Duodenal mucosa (tissue), 2 donors: ENCODE measurements around the gene SCGN.

ENCODE experiments used
- H3K27ac ChIP-seq: one replicate; pipeline ENCODE4 v1.7.0; 2013; ENCODE audit warnings: low read depth, low read length
- H3K27me3 ChIP-seq, 2 donors: one replicate each; pipeline ENCODE4 v1.7.0; 2013; ENCODE audit warnings: low read length in 2 of 2, control low read depth in 1 of 2; ENCODE audit not compliant: insufficient read depth in 2 of 2, control insufficient read depth in 1 of 2
- H3K36me3 ChIP-seq, 2 donors: one replicate each; pipeline ENCODE4 v1.7.0; 2013; ENCODE audit warnings: low read length in 2 of 2, control low read depth in 1 of 2; ENCODE audit not compliant: insufficient read depth in 2 of 2, control insufficient read depth in 1 of 2
- H3K4me1 ChIP-seq, 2 donors: one replicate each; pipeline ENCODE4 v1.7.0; 2013; ENCODE audit warnings: low read length in 2 of 2, control low read depth in 1 of 2; ENCODE audit not compliant: insufficient read depth in 2 of 2, control insufficient read depth in 1 of 2
- H3K4me3 ChIP-seq, 2 donors: one replicate each; pipeline ENCODE4 v1.7.0; 2013; ENCODE audit warnings: low read length in 2 of 2, low read depth in 1 of 2
- H3K9ac ChIP-seq, 2 donors: one replicate each; pipeline ENCODE4 v1.7.0; 2013; ENCODE audit warnings: low read length in 2 of 2, low read depth in 1 of 2
- H3K9me3 ChIP-seq, 2 donors: one replicate each; pipeline ENCODE4 v1.7.0; 2013; ENCODE audit warnings: low read length in 2 of 2, control low read depth in 1 of 2; ENCODE audit not compliant: control insufficient read depth in 1 of 2

The SCGN gene

GRCh38 chr6:25637960-25638434 lies 14.0 kb upstream of the SCGN start:
- H3K4me1 ChIP-seq = peaks cover 7 to 9% of the 10 kb centered on the region in 2 donors
- no peaks in the 10 kb centered on the region for H3K27me3 ChIP-seq
- no peak overlapping the region for H3K4me3 ChIP-seq
- no peaks in the 10 kb centered on the region for H3K9me3 ChIP-seq
- no peaks in the 10 kb centered on the region for H3K36me3 ChIP-seq
- H3K27ac ChIP-seq = no peak overlapping the region
- no peak overlapping the region for H3K9ac ChIP-seq

DNA sequence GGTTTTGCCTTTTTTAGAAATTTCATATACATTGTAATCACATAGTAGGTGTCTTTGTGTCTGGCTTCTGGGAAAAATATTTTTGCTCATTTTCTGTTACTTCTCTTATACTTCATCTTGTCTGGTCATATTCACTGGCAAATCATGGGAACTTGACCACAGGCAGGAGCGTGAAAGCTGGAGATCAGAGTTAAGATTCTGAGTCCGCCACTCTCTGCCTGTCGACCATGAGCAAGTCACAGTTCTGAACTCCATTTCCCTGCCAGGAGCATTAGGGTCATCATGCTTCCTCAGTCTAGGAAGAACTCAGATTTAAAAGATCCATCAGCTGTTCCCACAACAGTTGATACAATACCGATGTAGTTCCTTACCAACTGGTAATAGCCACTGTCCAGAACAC lies 12.4 kb upstream of the SCGN start:
- no peak overlapping the region for H3K27ac ChIP-seq
- H3K4me3 ChIP-seq = no peak overlapping the region
- H3K9ac ChIP-seq = no peak overlapping the region
- peaks cover 7 to 9% of the 10 kb centered on the region in 2 donors for H3K4me1 ChIP-seq
- H3K27me3 ChIP-seq = no peaks in the 10 kb centered on the region
- no peaks in the 10 kb centered on the region for H3K9me3 ChIP-seq
- H3K36me3 ChIP-seq = no peaks in the 10 kb centered on the region

DNA sequence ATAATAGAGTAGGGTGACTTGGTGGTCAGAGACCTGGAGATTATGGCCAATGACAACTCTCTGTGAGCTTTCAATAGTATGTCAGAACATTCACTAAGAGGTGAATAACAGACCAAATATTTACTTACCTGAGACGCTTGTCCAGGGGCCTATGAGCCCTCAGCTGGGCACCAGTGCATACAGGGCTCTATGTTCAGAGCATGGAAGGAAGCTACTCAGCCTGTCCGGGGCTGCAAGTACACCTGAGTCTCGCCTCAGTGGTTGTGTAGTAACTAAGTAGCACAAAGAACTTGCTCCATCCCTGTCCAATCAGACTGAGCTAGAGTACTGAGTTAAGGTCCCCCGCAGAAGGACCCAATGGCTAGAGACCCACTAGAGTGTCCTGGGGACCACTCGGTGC lies 11.6 kb upstream of the SCGN start:
- H3K4me1 ChIP-seq = peaks cover 2 to 5% of the 10 kb centered on the region in 2 donors
- H3K9me3 ChIP-seq = no peaks in the 10 kb centered on the region
- H3K36me3 ChIP-seq = no peaks in the 10 kb centered on the region
- no peak overlapping the region for H3K4me3 ChIP-seq
- no peak overlapping the region for H3K27ac ChIP-seq
- no peak overlapping the region for H3K9ac ChIP-seq
- no peaks in the 10 kb centered on the region for H3K27me3 ChIP-seq

- Histone ChIP-seq H3K4me1 (peaks cover 0 to under 1% of the 10 kb centered on the region in 2 donors), H3K9ac (no peak overlapping the region), H3K27ac (no peak overlapping the region), H3K9me3 (no peaks in the 10 kb centered on the region), H3K4me3 (no peak overlapping the region), H3K36me3 (no peaks in the 10 kb centered on the region), H3K27me3 (no peaks in the 10 kb centered on the region)
These were observed 11.1 kb upstream of the SCGN start for GRCh38 chr6:25640891-25641290.

DNA sequence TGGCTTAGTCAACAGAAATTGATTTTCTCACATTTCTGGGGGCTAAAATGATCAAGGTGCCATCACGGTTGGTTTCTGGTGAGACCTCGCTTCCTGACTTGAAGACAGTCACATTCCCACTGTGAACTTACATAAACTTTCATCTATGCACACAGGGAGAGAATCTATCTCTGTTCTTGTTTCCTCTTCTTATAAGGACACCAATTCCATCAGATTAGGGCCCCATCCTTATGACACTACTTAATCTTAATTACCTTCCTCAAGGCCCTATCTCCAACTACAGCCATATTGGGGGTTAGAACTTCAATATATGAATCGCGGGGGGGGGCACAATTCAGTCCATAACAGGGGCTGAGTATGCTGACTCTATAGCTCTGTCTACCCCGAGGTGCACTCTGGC lies 10.6 kb upstream of the SCGN start:
- Histone ChIP-seq H3K4me3 (no peak overlapping the region), H3K4me1 (no peaks in the 10 kb centered on the region), H3K27ac (no peak overlapping the region), H3K27me3 (no peaks in the 10 kb centered on the region), H3K36me3 (no peaks in the 10 kb centered on the region), H3K9me3 (no peaks in the 10 kb centered on the region), H3K9ac (no peak overlapping the region)

- Histone ChIP-seq H3K36me3 (no peaks in the 10 kb centered on the region), H3K4me3 (no peak overlapping the region), H3K27ac (no peak overlapping the region), H3K4me1 (no peaks in the 10 kb centered on the region), H3K9ac (no peak overlapping the region), H3K9me3 (no peaks in the 10 kb centered on the region), H3K27me3 (no peaks in the 10 kb centered on the region)
These were observed 9.9 kb upstream of the SCGN start for GRCh38 chr6:25641940-25642666.

- no peaks in the 10 kb centered on the region for H3K36me3 ChIP-seq
- H3K27ac ChIP-seq = no peak overlapping the region
- no peak overlapping the region for H3K9ac ChIP-seq
- H3K4me3 ChIP-seq = no peak overlapping the region
- no peaks in the 10 kb centered on the region for H3K9me3 ChIP-seq
- no peaks in the 10 kb centered on the region for H3K27me3 ChIP-seq
- H3K4me1 ChIP-seq = no peaks in the 10 kb centered on the region
These were observed 9.2 kb upstream of the SCGN start for GRCh38 chr6:25642667-25643328.

- Histone ChIP-seq H3K9ac (no peak overlapping the region), H3K27ac (no peak overlapping the region), H3K36me3 (no peaks in the 10 kb centered on the region), H3K4me1 (no peaks in the 10 kb centered on the region), H3K9me3 (no peaks in the 10 kb centered on the region), H3K27me3 (no peaks in the 10 kb centered on the region), H3K4me3 (no peak overlapping the region)
These were observed 6.1 kb upstream of the SCGN start for GRCh38 chr6:25645916-25646315.

GRCh38 chr6:25649611-25650010 lies 2.4 kb upstream of the SCGN start:
- Histone ChIP-seq H3K27me3 (peaks cover 7 to 17% of the 10 kb centered on the region in 2 donors), H3K9me3 (no peaks in the 10 kb centered on the region), H3K36me3 (no peaks in the 10 kb centered on the region)

DNA sequence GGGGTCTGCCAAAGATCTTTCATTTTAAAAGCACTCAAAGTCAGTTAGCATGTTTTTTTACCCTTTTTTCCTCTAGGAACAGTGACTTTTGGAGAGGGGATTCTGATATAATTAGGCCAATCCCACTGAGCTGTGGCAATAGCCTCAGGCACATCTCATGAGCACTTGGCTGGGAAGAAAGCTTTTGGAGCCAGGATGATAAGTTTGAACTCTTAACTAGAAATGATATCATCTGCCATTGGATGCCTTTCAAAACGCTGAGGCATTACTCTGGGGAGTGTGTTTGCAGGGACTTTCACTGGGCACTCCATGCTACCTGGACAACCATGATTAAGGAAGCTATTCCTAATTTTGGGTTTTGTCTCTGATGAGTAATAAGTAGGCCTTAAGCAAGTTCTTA lies 3.7 kb downstream of the SCGN start:
- Histone ChIP-seq H3K9ac (no peak overlapping the region), H3K9me3 (no peaks in the 10 kb centered on the region), H3K4me3 (no peak overlapping the region), H3K4me1 (no peaks in the 10 kb centered on the region), H3K36me3 (no peaks in the 10 kb centered on the region), H3K27me3 (peaks cover 7 to 17% of the 10 kb centered on the region in 2 donors), H3K27ac (no peak overlapping the region)

More at GRCh38 chr6:25649611-25650010, 2.4 kb upstream of the SCGN start:
- H3K9ac ChIP-seq = no peak overlapping the region
- H3K27ac ChIP-seq = no peak overlapping the region
- no peaks in the 10 kb centered on the region for H3K4me1 ChIP-seq
- H3K4me3 ChIP-seq = no peak overlapping the region
